ENCODE measurements around the gene VWA1. TPM values are rescaled to one million over a fixed set of nuclear protein-coding genes. Genes with fewer than 3 reads are reported as not detected.

Gene VWA1
- polyA plus RNA-seq, 1 of the 3 experiments (the other 2 are of a cell fraction): 7.4 TPM

GRCh38 chr1:1460540-1461130 is 25.1 kb downstream of the VWA1 start:
- Histone ChIP-seq H3K36me3 (replicated peaks in 1 of 2; ENCODE audit: control insufficient read depth in 1 of 2, insufficient read depth in 2 of 2, low read length in 1 of 2) (no peaks in the 10 kb centered on the region), H3K27me3 (ENCODE audit: insufficient read depth) (no peaks in the 10 kb centered on the region), H3K4me3 (ENCODE audit: low read depth in 2 of 2, low read length in 1 of 2) (no peak overlapping the region), H3K27ac (ENCODE audit: low read depth in 2 of 2, low read length in 1 of 2) (no peak overlapping the region), H3K9me2 (no peaks in the 10 kb centered on the region), H2AFZ (ENCODE audit: low read depth) (no peak overlapping the region), H3K9ac (no peak overlapping the region), H3F3A (replicated peaks; ENCODE audit: insufficient read depth) (no peaks in the 10 kb centered on the region), H3K4me2 (no peak overlapping the region), H3K4me1 (ENCODE audit: control insufficient read depth in 1 of 2, insufficient read depth in 2 of 2, low read depth in 1 of 2, low read length in 1 of 2) (peaks cover 0 to 13% of the 10 kb centered on the region in 2 experiments; a peak in 1 of 4 replicates), H3K79me2 (ENCODE audit: insufficient read depth) (no peaks in the 10 kb centered on the region), H4K20me1 (ENCODE audit: insufficient read depth) (no peaks in the 10 kb centered on the region), H3K9me3 (no peaks in the 10 kb centered on the region)
- ChIA-PET CTCF (interaction anchor here (1.5 kb wide), 1 partner anchor 19 kb away, joined by 3 read pairs; no protein-coding TSS in a partner anchor), POLR2A (no interaction called here)
- TF ChIP-seq MEF2A (IDR thresholded peaks at IDR 0.05; ENCODE audit: borderline replicate concordance, low read depth): no peak
- TF ChIP-seq GATA2 (CRISPR knock-in tag; IDR thresholded peaks at IDR 0.05): no peak
- no peak for TF ChIP-seq EZH2phosphoT487 (IDR thresholded peaks at IDR 0.05; ENCODE audit: borderline replicate concordance, low read depth)
- no peak for TF ChIP-seq RAD21 (IDR thresholded peaks at IDR 0.05; ENCODE audit: low read length)
- TF ChIP-seq NRF1 (IDR thresholded peaks at IDR 0.05; ENCODE audit: low read depth, low read length): no peak
- 39% methylated on average over 3 of the region's 27 CpGs for WGBS (ENCODE audit: low lambda C conversion rate)
- DNase-seq: no peak

DNA sequence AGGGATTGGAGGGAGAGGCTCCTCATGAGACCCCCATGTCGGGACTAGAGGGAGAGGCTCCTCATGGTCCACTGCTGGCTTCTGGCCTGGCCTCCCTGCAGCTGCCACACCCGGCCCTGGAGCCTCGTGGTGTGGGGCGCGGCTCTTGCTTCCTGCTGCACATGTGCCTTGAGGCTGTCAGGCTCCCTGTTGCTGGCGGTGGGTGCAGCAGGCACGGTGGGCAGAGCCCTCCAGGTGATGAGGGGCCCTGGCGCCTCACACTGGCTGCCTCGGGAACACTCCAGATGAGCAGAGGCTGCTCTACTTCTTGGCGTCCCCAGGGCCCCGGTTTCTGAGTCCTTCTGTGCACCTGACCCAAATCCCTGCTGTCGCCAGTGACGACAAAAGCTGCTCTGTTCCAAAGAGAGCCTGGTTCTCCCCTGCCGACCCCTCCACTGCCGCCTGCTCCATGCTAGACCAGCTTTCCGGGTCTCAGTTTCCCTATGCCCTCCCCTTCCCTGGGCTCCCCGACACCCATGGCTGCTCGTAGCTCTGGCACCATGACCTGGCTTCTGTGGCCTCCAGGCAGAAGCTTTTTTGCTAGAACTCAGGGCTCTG is 26.3 kb downstream of the VWA1 start:
- POLR2A ChIA-PET: no interaction called here

More for the DNA sequence above, 26.3 kb downstream of the VWA1 start:
- CTCF ChIA-PET: interaction anchor here (1.3 kb wide), 1 partner anchor 37 kb away, joined by 3 read pairs; no protein-coding TSS in a partner anchor
- no peak for DNase-seq
- Histone ChIP-seq H3K36me3 (replicated peaks in 1 of 2; ENCODE audit: control insufficient read depth in 1 of 2, insufficient read depth in 2 of 2, low read length in 1 of 2) (no peaks in the 10 kb centered on the region), H2AFZ (ENCODE audit: low read depth) (no peak overlapping the region), H3K4me3 (ENCODE audit: low read depth in 2 of 2, low read length in 1 of 2) (no peak overlapping the region), H3K79me2 (ENCODE audit: insufficient read depth) (no peaks in the 10 kb centered on the region), H3K4me2 (no peak overlapping the region), H4K20me1 (ENCODE audit: insufficient read depth) (no peaks in the 10 kb centered on the region), H3K9me2 (no peaks in the 10 kb centered on the region), H3K9me3 (no peaks in the 10 kb centered on the region), H3K9ac (no peak overlapping the region), H3F3A (replicated peaks; ENCODE audit: insufficient read depth) (no peaks in the 10 kb centered on the region), H3K27ac (ENCODE audit: low read depth in 2 of 2, low read length in 1 of 2) (peak overlapping the region in 1 of 2 experiments; percentile 48; a peak in 1 of 4 replicates), H3K4me1 (ENCODE audit: control insufficient read depth in 1 of 2, insufficient read depth in 2 of 2, low read depth in 1 of 2, low read length in 1 of 2) (peaks cover 0 to 13% of the 10 kb centered on the region in 2 experiments; a peak in 1 of 4 replicates), H3K27me3 (ENCODE audit: insufficient read depth) (no peaks in the 10 kb centered on the region)
- 77% methylated on average over 6 of the region's 18 CpGs for WGBS (ENCODE audit: low lambda C conversion rate)
- no peak for TF ChIP-seq RCOR1 (IDR thresholded peaks at IDR 0.05; ENCODE audit: low read length)
- no peak for TF ChIP-seq NRF1 (IDR thresholded peaks at IDR 0.05; ENCODE audit: low read depth, low read length)
- no peak for TF ChIP-seq REST (IDR thresholded peaks at IDR 0.05; ENCODE audit: low read depth, low read length)
- TF ChIP-seq RAD21 (IDR thresholded peaks at IDR 0.05; ENCODE audit: low read length): no peak
- no peak for TF ChIP-seq ELF1 (IDR thresholded peaks at IDR 0.05)
- no peak for TF ChIP-seq EP300 (IDR thresholded peaks at IDR 0.05; ENCODE audit: borderline replicate concordance in 1 of 2, low read depth in 1 of 2, low read length in 1 of 2)
- no peak for TF ChIP-seq NFIC (IDR thresholded peaks at IDR 0.05; ENCODE audit: borderline replicate concordance)
- no peak for TF ChIP-seq GABPA (IDR thresholded peaks at IDR 0.05; ENCODE audit: low read depth)
